Neural crest cell (in vitro differentiated cells): ENCODE results near the gene PSKH1. TPM values are rescaled to one million over a fixed set of nuclear protein-coding genes. Genes with fewer than 3 reads are reported as not detected.

Experiments used
- DNase-seq: peaks from one replicate; pipeline ENCODE4 v3.0.0; 2021; ENCODE audit warnings: low read depth, mixed read lengths, low spot score
- H3K27ac Mint-ChIP-seq: one replicate; pipeline ENCODE4 v1.8.0; 2021; ENCODE audit warnings: mild to moderate bottlenecking, mixed read lengths; ENCODE audit not compliant: unreplicated experiment
- H3K27me3 Mint-ChIP-seq: 2 replicates; pipeline ENCODE4 v1.8.0; 2021; ENCODE audit warnings: low read depth, mild to moderate bottlenecking, mixed read lengths
- H3K36me3 Mint-ChIP-seq: 2 replicates; pipeline ENCODE4 v1.8.0; 2021; ENCODE audit warnings: low read depth, mild to moderate bottlenecking, mixed read lengths
- H3K4me1 Mint-ChIP-seq: 2 replicates; pipeline ENCODE4 v1.8.0; 2021; ENCODE audit warnings: mixed read lengths
- H3K4me3 Mint-ChIP-seq: one replicate; pipeline ENCODE4 v1.8.0; 2021; ENCODE audit warnings: mild to moderate bottlenecking, mixed read lengths
- H3K9me3 Mint-ChIP-seq: 2 replicates; pipeline ENCODE4 v1.8.0; 2021; ENCODE audit warnings: mixed read lengths
- total RNA-seq: library from RNA; stranded (reverse); gene quantifications from 2 replicates; pipeline ENCODE4 v1.2.1, GENCODE V29; 2021
- TF ChIP-seq, protein P1 (sequence below): fragments of 200-600 bp; sonication (generic); conservative IDR thresholded peaks from 2 replicates; pipeline ENCODE4 v1.5.0; 2021; ENCODE audit warnings: antibody characterized with exemption, mild to moderate bottlenecking

The PSKH1 gene
- total RNA-seq, 1 donor from 2014 or later = 41.5 TPM

DNA sequence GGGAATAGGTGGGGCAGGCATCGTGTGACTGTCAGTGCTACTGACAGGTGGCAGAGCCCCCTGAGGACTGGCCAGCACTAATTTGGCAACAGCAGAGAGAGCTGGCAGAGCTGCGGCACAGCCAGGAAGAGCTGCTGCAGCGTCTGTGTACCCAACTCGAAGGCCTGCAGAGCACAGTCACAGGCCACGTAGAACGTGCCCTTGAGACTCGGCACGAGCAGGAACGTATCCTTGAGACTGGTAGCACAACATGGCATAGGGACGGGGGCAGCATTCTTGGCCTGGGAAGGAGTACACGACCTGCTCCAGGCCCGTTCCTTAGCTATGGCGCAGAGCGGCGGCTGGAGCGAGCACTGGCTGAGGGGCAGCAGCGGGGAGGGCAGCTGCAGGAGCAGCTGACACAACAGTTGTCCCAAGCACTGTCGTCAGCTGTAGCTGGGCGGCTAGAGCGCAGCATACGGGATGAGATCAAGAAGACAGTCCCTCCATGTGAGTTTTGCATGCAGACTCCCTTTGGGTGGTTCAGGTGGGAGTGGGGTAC is 11.4 kb upstream of the PSKH1 start:
- TF ChIP-seq, protein P1, sequence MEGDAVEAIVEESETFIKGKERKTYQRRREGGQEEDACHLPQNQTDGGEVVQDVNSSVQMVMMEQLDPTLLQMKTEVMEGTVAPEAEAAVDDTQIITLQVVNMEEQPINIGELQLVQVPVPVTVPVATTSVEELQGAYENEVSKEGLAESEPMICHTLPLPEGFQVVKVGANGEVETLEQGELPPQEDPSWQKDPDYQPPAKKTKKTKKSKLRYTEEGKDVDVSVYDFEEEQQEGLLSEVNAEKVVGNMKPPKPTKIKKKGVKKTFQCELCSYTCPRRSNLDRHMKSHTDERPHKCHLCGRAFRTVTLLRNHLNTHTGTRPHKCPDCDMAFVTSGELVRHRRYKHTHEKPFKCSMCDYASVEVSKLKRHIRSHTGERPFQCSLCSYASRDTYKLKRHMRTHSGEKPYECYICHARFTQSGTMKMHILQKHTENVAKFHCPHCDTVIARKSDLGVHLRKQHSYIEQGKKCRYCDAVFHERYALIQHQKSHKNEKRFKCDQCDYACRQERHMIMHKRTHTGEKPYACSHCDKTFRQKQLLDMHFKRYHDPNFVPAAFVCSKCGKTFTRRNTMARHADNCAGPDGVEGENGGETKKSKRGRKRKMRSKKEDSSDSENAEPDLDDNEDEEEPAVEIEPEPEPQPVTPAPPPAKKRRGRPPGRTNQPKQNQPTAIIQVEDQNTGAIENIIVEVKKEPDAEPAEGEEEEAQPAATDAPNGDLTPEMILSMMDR = no peak
- no peak overlapping the region for H3K27ac Mint-ChIP-seq
- no peak overlapping the region for H3K4me3 Mint-ChIP-seq
- peaks cover 7% of the 10 kb centered on the region for H3K36me3 Mint-ChIP-seq
- peaks cover 5% of the 10 kb centered on the region for H3K4me1 Mint-ChIP-seq
- no peaks in the 10 kb centered on the region for H3K9me3 Mint-ChIP-seq
- no peak for DNase-seq
- H3K27me3 Mint-ChIP-seq = no peaks in the 10 kb centered on the region

DNA sequence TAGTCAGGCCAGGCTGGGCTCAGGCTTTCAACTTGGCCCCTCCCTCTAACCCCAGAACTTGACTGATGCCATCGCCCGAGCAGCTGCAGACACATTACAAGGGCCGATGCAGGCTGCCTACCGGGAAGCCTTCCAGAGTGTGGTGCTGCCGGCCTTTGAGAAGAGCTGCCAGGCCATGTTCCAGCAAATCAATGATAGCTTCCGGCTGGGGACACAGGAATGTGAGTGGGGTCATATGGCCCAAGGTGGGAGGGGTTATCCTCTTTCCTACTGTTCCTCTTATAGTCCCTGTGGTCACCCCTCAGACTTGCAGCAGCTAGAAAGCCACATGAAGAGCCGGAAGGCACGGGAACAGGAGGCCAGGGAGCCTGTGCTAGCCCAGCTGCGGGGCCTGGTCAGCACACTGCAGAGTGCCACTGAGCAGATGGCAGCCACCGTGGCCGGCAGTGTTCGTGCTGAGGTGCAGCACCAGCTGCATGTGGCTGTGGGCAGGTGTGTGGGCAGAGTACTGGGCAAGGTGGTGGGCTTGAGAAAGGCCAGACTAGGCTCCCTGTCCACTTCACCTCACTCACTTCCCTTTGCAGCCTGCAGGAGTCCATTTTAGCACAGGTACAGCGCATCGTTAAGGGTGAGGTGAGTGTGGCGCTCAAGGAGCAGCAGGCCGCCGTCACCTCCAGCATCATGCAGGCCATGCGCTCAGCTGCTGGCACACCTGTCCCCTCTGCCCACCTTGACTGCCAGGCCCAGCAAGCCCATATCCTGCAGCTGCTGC is 10.5 kb upstream of the PSKH1 start:
- Mint-ChIP-seq H3K36me3 (peaks cover 7% of the 10 kb centered on the region), H3K27me3 (no peaks in the 10 kb centered on the region), H3K4me3 (no peak overlapping the region), H3K9me3 (no peaks in the 10 kb centered on the region), H3K4me1 (peaks cover 5% of the 10 kb centered on the region), H3K27ac (no peak overlapping the region)
- DNase-seq = no peak
- TF ChIP-seq, protein P1 = no peak

DNA sequence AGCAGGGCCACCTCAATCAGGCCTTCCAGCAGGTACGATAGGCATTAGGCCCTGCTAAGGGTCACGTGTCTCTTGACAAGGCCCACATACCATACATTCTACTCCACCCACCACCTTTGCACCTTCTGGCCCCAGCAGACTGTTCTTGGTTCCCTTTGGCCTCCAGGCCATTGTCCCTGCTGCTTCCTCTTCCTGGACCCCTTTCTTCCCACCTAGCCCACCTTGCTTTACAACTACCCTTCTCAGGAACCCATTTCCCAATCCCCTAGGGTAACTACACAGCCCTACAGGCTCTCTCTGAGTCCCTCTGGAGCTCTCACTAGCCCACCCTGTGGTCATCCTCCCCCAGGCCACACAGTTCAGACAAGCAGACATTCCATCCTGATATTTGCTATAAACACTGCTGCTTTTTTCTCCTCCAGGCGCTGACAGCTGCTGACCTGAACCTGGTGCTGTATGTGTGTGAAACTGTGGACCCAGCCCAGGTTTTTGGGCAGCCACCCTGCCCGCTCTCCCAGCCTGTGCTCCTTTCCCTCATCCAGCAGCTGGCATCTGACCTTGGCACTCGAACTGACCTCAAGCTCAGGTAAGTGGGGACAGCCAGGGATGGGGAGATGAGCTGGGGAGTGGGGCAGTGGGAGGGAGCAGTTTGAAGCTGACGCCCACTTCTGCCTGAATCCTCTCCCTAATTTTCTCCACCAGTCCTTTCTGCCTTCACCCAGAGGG is 9.7 kb upstream of the PSKH1 start:
- H3K4me3 Mint-ChIP-seq = no peak overlapping the region
- H3K27ac Mint-ChIP-seq = no peak overlapping the region
- DNase-seq = no peak
- TF ChIP-seq, protein P1 = no peak
- H3K4me1 Mint-ChIP-seq = peaks cover 5% of the 10 kb centered on the region
- H3K9me3 Mint-ChIP-seq = no peaks in the 10 kb centered on the region
- no peaks in the 10 kb centered on the region for H3K27me3 Mint-ChIP-seq
- peaks cover 5% of the 10 kb centered on the region for H3K36me3 Mint-ChIP-seq

DNA sequence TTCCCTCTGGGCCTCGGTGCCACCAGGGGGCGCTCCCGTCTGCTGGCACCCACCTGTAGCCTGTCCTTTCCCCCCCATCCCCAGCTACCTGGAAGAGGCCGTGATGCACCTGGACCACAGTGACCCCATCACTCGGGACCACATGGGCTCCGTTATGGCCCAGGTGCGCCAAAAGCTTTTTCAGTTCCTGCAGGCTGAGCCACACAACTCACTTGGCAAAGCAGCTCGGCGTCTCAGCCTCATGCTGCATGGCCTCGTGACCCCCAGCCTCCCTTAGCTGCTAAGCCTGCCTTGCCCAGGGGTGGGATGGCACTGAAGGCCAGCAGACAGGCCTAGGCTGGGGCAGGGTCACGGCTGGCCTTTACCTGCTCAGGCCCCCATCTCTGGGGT is 9.2 kb upstream of the PSKH1 start:
- no peak overlapping the region for H3K4me3 Mint-ChIP-seq
- H3K4me1 Mint-ChIP-seq = peaks cover 5% of the 10 kb centered on the region
- no peaks in the 10 kb centered on the region for H3K9me3 Mint-ChIP-seq
- H3K27ac Mint-ChIP-seq = no peak overlapping the region
- DNase-seq = peak; percentile 43
- TF ChIP-seq, protein P1 = peak; percentile 83
- peaks cover 5% of the 10 kb centered on the region for H3K36me3 Mint-ChIP-seq
- no peaks in the 10 kb centered on the region for H3K27me3 Mint-ChIP-seq

DNA sequence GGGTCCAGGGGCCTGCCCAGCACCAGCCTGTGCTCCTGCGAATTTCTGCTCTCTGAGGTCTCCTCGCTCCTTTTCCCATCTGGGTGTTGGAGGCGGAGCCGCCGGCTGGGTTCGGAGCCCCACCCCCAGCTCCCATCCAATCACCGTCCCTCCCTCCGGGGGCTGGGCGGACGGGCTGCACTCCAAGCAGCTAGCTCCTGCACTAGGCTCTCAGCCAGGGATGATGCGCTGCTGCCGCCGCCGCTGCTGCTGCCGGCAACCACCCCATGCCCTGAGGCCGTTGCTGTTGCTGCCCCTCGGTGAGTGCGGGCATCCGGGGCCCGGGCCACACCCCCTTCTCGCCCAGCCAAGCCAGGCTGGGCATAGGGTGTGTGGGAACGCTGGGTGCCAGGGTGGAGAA is 8.4 kb upstream of the PSKH1 start, which contains the start of gene NRN1L:
NRN1L (plus strand) TSS at position 202 of the 400 bp plus-strand sequence; CDS start at position 221, 19 bp downstream.
- Mint-ChIP-seq H3K27me3 (no peaks in the 10 kb centered on the region), H3K36me3 (peaks cover 5% of the 10 kb centered on the region), H3K4me3 (no peak within 1 kb of the TSS), H3K4me1 (peaks cover 5% of the 10 kb centered on the region), H3K27ac (no peak within 1 kb of the TSS), H3K9me3 (no peaks in the 10 kb centered on the region)
- TF ChIP-seq, protein P1 = no peak
- peak; percentile 72 for DNase-seq
